Limb (tissue), 2 donors: Measurements from ENCODE around the gene SLIT1.
"Not testable (repeated sequence)": the region's sequence is repeated elsewhere in the genome, so short reads cannot be mapped to it uniquely, and the experiment has no call there.

Experiments
- DNase-seq, 2 donors: peaks; one replicate each; pipeline ENCODE4 v3.0.0-alpha.2; 2016; ENCODE audit errors: extremely low spot score in 2 of 2

SLIT1 gene

DNA sequence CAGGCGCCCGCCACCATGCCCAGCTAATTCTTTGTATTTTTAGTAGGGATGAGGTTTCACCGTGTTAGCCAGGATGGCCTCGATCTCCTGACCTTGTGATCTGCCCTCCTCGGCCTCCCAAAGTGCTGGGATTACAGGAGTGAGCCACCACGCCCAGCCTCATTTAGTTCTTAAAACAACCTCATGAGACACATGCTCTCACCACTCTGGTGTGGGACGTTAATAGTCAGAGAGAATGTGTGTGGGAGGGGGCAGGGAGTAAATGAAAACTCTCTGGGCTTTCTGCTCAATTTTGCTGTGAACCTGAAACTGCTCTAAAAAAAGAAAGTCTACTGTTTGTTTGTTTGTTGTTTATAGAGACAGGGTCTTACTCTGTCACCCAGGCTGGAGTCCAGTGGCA, 103.2 kb downstream of the SLIT1 start:
- not testable (repeated sequence) for DNase-seq

DNA sequence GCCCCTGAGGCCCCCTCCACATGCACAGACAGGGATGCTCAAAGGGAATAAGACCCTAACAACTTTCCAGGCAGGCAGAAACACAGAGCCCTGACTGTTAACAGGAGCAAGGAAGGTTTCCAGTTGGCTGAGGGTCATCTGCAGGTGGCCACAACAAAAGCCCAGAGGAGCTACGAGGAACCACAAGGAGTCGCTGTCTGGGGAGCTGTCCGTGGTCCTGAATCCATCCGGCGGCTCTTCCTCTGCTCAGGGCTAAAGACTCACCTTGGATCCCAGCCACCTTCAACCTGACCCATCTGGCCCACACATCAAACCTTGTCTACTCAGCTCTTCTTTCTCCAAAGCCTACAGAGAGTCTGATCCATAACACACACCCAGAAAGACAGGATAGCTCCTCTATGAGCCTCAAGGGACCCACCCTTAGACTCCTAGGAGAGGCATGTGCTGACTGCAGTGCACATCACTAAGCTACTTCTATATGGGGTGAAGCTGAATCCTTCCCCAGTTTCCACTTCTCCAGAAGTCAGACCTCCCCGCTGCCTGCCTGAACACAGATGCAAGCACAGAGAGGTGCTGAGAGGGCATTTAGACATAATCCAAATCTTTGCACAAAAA, 104.0 kb downstream of the SLIT1 start:
- peak; percentile 34 to 81 for DNase-seq

DNA sequence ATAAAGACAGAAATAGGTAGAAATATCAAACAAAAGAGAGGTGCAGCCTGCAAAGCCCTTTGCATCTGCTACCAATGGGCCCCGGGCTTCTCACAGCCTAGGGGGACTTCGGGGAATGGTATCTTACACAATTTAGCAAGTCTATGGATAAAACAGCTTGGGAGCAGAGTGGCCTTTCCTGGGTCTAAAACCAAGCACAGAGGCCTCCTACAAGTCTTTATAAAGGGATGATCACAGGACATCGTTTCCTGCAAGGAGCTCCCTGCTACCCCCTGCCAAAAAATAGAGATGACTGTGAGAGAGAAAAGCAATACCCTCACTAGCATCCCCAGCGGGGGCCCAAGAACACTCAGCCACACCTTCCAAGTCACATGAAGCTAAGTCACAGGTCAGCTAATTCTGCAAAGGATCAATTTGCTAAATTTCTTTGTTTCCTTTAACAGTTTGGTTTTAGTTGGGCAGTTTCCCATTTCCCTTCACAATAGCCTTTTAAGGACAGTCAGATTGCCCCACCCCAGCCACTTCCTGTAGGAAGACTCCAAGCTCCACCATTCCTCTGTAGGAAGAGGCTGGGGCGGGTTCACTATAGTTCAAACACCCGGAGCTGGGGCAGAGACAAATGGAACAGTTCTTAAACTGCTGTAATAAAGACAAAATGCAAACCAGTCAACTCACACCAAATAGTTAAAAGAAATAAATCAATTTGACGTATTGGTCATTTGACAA, 105.5 kb downstream of the SLIT1 start:
- DNase-seq = no peak

DNA sequence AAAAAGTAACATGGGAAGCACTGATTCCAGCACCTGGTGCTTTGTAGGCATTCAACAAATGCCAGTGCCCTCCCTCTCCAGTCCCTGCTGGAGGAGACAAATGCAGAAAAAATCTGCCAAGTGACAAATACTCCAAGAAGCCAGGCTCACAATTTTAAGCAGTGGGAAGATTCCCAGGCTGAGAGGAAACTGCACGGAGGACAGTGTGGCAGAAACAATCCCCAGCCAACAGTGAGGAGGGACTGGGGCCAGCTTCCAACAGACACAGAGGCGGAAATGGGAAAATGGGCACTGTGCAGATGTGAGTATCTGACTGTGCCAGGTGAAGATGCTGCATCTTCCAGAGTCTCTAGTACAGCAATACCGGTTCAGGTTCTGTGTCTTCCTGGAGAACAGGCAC, 106.3 kb downstream of the SLIT1 start:
- DNase-seq = no peak

DNA sequence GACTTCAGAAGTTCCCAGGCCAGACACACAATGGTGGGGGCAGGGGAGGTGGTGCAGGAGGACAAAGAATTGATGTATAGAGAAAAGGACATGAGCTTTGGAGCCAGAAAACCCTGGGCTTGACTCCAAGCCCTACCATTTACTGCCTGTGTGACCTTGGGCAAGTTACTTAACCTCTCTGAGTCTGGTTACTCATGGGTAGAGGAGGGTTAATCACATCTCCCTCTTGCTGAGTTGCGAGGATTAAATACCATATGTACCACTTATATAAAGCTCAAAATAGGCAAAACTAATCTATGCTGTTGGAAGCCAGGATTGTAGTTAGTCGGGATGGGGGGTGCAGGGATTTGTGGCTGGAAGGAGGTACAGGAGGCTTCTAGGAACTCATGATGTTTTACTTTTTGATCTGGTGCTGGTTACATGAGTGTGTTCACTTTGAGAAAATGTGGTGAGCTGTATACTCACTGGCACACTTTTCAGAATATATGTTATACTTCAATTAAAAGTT, 106.8 kb downstream of the SLIT1 start:
- DNase-seq = no peak

DNA sequence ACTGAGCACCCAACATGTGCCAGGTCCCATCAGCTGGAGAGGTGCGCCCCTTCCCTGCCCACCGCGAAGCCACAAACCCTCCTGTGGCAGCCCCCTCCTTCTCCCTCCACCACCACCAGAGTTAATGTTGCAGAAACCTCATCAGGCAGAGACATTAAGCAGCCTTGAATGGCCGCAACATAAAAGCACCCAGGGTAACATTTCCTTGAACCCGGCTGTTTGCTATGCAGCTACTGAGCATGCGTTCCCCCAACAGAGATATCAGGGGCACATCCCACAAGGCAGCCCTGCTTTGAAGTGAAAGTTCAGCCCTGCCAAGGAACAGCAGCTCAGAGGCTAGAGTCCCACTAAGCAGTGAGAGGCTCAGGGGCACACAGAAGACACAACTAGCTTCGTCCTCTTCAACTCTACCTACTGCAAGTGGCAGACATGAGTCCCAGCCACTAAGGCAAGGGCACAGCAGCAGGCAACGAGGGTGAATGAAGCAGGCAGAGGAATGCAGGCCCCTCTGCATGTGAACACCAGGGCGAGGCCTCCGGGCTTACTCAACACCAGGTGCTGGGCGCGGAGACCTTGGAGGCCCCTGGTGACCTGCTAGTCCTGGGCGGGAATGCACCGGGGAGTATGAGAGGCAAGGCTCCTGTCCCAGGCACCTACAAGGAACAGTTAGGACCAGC, 107.4 kb downstream of the SLIT1 start:
- DNase-seq = no peak

DNA sequence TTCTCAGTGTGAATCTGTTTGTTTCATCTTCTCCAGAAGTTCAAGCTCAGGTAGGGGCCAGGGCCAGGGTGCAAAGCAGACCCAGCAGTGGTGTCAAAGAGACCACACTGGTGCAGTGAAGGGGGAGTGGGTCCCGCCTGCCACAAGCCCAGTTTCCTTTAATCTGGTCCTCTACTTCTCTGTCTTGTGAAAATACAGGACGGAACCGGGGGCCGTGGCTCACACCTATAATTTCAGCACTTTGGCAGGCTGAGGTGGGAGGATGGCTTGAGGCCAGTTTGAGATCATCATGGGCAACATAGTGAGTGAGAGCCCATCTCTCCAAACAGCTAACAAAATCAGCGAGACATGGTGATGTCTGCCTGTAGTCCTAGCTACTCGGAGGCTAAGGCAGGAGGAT, 109.0 kb downstream of the SLIT1 start:
- no peak for DNase-seq

DNA sequence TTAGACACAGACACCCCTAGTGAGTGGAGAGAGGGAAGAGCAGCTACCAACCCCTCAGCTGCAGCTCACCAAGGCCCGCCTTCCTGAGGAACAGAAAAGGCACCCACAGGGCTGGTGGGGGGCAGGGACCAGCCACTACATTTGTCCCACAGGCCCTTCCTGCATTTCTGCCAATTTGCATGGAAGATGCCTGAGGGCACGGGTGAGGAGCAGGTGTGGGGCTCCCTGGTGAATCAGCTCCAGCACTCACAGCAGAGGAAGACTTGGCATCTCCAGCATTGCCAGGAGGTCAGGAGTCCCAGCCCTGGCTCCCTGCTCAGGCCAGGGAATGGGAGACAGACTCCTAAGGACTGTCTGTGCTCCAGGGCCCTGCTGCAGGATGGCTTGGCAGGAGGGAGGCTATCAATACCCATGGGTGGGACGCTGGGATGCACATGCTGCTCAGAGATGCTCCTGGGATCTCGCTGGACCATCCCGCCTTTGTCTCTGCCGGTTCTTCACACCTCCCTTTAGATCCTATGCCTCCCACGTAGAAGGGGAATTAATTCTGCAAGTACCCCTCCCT, 109.7 kb downstream of the SLIT1 start:
- no peak for DNase-seq

DNA sequence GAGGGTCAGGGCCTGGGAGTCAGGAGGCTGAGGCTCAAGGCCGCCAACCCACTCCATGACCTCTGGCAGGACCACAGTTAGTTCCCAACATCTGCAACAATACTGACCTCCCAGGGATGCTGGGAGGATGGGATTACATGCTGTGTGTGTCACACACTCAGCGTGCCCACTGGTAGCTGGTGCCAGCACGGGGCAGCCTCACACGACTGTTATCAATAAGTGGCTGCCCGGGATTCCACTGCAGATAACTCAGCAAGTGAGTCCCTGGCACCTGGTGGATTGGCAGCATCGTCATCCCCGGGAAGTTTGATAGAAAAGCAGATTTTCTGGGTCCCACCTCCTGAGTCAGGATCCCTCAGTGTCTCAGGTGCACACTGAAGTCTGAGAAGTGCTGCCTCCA, 110.3 kb downstream of the SLIT1 start:
- DNase-seq = no peak

DNA sequence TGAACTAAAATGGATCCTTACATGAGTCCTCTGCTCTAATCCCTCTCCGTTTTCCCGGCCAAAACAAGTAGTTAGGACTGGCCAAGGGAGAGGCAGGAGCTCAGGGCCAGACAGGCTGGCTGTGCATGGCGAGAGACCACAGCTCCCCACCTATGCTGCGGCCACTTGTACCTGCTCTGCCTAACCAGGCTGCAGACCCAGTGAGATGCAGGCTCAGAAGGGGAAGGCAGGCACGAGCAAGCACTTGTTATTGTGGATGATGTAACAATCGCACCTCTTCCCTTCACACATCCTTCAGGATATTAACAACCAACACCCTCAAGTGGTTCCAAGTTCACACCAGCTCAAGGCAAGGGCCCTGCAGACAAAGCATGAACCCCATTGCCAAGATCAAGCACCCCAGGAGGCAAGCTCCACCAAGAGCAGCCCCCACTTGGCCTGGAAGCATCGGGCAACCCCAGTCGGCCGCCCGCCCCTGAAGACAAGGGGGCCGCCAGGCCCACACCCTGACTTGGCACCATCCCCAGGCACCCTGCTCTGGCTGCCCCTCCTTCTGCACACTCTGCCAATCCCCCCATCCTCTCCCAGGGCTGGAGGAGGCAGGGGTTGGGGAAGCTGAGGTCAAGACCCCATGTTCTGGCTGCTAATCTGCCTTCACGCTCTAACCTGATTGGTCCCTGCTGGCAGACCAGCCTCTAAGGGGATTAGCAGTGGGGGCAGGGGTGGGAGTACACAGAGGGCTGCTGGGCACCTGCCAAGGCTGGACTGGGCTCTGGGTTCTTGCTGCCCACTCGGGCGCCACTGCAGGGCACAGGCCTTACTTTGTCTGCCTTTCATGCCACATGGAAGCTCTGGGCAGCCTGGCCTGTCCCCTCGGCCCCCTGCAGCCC, 111.3 kb downstream of the SLIT1 start:
- DNase-seq = no peak

DNA sequence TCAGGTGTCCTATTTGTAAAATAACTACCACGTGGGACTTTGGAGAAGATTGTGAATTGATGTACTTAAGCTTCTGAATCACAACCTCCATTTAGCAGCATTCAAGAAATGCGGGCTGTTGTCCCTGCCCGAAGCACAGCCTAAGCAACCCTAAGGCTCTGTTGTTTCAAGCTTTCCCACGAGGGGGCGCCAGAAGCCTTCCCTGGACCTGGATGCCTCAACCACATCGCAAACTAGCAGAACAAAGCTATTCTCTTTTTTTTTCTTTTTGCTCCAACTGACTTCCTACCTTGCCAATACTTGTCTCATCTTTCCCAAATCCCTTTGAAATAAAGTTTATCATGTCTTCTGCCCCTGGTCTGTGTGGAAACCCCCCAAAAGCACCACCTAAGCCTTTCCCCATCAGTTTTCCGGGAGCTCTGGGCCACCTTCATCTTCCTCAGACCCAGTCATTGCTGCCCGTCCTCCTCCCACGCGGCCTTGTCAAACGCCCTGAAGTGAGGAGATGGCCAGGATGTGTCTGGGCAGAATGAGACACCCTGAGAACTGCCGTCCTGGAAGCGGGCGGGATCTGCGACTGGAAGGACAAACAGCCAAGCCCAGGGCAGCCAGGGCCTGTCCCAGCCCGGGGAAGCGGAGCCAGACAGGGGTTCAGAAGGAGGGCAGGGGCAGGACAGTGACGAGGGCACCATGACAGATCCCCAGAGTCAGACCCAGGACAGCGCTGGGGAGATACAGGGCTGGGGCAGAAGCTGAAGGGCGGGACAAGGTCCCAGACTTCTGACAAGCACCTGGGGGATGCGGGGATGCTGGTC, 112.7 kb downstream of the SLIT1 start:
- peak; percentile 77 to 92 for DNase-seq

DNA sequence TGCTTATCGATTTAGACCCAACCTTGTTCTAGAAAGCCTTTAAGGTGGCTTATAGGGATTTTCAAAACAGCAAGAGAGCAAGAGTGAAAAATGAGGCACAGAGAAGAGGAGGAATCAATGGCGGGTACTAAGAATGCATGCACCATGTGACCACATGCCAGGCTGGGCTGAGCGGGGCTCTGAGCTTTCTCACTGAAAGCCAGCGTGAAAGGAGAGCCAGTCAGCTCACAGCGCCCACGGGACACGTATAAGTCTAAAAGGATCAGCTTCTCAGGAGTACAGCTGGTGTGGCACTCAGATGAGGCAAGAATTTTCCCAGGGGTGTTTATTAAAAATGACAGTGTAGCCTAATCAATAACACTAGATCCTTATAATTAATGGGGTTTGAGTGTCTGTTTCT, 114.3 kb downstream of the SLIT1 start:
- no peak for DNase-seq

DNA sequence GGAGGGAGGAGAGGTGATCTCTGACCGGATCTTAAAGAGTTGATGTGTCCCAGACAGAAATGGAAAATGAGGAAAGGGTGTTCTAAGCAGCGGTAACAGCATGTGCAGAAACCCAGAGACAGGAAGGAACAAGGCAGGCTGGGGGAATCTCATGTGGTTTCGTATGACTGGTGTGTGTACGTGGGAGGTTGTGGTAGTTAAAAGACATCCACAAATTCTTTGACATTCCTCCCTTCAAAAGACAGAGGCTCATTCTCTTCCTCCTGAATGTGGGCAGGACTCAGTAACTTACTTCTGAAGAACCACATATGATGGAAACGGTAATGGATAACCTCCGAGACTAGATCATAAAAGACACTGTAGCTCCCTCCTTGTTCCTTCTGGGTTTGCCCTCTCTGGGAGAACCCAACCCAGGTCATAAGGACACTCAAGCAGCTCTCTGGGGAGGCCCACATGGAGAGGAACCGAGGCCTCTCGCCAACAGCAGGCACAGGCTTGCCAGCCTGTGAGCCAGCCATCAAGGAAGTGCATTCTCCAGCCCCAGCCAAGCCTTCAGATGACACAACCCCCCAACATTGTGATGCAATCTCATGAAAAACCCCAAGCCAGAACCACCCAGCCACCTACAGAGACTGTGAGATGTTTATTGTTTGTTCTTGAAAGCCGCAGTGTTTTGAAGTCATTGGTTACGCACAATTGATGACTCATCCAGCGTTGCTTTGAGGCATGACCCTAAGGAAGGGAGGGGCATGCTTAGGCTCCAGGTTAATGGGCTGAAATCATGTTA, 116.0 kb downstream of the SLIT1 start:
- DNase-seq = no peak

DNA sequence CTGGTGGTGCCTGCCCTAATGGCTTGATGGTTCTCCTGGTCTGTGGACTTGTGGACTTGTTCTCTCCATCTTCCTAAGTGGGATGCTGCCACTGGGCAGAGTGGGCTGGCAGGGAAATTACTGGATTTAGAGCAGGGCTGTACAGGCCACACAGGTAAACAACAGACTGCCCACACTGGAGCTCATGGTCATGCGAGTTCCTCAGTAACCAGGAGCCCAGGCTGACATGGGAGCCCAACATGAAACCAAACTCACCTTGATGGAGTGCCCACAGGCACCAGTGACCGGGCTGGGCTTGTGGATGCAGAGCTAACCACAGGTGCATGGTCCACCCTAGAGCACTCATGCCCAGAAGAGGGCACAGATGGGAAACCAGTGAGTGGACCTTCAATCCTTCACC, 116.7 kb downstream of the SLIT1 start:
- no peak for DNase-seq

DNA sequence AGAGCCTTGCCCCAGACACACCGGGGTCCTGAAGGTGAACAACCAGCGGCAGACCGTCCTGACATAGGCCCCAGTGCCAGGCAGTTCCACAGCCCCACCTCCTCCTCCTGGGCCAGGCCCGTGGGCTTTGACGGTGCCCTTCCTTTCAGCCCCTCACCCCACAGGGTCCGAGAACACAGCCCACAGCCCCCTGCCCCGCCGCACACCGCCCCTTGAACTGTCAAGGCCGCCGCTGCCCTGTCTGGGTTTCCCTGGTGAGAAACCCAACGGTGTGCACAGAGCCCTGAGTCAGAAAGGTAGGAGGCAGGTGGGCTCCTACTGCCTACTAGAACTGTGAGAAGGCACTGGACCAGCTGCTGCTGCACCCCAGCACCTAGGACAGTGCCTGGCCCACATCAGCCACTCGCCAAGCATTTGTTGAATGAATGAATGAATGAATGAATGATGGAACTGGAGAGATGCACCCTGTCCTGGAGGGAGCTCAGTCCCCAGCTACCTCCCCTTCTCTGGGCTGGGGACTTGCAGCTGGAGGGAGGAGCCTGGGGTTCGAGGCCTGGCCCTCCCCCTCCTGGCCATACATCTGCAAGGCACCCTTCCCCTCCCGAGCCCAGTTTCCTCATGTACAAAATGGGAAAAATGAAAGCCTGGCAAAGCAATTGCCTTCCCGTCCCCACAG, 117.9 kb downstream of the SLIT1 start:
- DNase-seq = no peak

DNA sequence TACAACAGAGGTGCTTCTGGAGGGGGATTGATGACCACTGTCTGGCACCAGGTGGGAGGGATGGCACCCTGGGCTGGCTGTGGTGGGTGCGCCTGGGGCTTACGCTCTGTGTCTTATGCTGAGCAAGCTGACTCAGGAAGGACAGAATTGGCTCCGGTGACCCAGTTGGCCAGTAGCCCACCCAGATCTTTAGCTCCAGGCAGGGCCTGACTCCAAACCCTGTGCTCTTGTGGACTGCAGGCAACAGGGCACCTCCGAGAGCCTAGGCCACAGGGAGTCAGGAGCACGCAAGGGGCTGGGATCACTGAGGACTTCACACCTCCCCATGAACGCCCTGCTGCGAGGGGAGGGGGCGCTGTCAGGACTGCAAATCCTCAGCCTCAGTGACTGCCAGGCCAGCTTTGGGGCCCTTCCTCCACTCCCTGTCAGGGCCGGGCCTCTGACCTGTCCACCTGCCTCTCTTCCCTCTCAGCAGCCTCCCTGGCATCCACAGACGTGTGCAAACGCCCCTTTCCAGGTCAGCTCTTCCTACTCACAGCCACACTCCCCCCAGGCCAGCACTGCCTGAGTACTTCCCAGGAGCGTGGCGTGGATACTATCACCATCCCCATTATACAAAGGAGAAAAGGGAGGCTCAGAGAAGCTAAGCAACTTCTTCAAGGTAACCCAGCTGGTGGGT, 118.7 kb downstream of the SLIT1 start:
- no peak for DNase-seq

DNA sequence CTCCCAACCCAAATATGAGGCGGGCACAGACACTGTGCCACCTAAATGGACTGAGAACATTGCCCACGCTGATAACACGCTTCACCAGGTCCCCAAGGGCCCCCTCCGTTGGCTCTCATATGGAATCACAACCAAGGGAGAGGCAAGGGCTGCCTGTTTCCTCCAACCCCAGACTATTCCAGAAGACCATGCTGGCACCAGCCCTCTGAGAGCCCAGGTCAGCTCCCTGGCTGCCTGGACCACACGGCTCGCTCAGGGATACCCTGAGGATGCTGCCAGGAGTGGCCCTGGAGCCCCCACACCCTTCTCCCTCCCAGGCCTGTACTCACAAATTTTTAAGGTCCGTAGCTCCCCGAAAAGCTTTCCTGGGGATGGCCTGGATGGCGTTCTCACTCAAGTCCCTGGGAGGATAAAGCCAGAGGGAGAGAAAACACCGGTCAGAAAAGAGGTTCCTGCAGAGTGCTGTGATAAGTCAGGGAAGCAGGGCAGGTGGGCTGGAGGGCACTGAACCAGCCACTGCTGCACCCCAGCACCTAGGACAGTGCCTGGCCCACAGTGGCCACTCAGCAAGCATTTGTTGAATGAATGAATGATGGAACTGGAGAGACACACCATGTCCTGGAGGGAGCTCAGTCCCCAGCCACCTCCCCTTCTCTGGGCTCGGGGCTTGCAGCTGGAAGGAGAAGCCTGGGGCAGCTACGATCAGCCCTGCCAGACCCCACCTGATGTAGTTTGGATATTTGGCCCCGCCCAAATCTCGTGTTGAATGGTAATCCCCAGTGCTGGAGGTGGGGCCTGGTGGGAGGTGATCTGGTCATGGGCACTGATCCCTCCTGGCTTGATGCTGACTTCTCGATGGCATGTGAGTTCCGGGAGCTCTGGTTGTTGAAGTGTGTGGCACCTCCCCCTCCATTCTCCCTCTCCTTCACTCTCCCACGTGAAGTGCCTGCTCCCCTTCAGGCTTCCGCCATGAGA, 119.8 kb downstream of the SLIT1 start:
- no peak for DNase-seq
